ENCODE data around the gene YWHAG.

The YWHAG gene

GRCh38 chr7:76327610-76328009 is 31.2 kb downstream of the YWHAG start:
- peaks cover 69% of the 10 kb centered on the region for H4K20me1 ChIP-seq (ENCODE audit: insufficient read depth, low read length, poor library complexity, severe bottlenecking)
- no peaks in the 10 kb centered on the region for H3K9me3 ChIP-seq (ENCODE audit: insufficient read depth, low read depth, low read length)
- H2AFZ ChIP-seq (ENCODE audit: low read length): no peak overlapping the region
- H3K4me1 ChIP-seq (ENCODE audit: insufficient read depth, low read length, poor library complexity, severe bottlenecking): peaks cover 27% of the 10 kb centered on the region
- peaks cover 66% of the 10 kb centered on the region for H3K36me3 ChIP-seq (ENCODE audit: insufficient read depth, low read length)
- no peaks in the 10 kb centered on the region for H3K27me3 ChIP-seq (ENCODE audit: insufficient read depth, low read length, poor library complexity, severe bottlenecking)
- H3K79me2 ChIP-seq (ENCODE audit: insufficient read depth, low read length): peaks cover 74% of the 10 kb centered on the region
- H3F3A ChIP-seq (ENCODE audit: low read depth): peaks cover 17% of the 10 kb centered on the region
- no peaks in the 10 kb centered on the region for H3K9me2 ChIP-seq (replicated peaks; ENCODE audit: low read depth, low read length)
- TF ChIP-seq, protein P1, sequence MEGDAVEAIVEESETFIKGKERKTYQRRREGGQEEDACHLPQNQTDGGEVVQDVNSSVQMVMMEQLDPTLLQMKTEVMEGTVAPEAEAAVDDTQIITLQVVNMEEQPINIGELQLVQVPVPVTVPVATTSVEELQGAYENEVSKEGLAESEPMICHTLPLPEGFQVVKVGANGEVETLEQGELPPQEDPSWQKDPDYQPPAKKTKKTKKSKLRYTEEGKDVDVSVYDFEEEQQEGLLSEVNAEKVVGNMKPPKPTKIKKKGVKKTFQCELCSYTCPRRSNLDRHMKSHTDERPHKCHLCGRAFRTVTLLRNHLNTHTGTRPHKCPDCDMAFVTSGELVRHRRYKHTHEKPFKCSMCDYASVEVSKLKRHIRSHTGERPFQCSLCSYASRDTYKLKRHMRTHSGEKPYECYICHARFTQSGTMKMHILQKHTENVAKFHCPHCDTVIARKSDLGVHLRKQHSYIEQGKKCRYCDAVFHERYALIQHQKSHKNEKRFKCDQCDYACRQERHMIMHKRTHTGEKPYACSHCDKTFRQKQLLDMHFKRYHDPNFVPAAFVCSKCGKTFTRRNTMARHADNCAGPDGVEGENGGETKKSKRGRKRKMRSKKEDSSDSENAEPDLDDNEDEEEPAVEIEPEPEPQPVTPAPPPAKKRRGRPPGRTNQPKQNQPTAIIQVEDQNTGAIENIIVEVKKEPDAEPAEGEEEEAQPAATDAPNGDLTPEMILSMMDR (conservative IDR thresholded peaks at IDR 0.05; ENCODE audit: low read length): no peak
- TF ChIP-seq EZH2phosphoT487 (IDR thresholded peaks at IDR 0.05; ENCODE audit: borderline replicate concordance): no peak
- H3K9ac ChIP-seq (ENCODE audit: low read depth, low read length, poor library complexity, severe bottlenecking): peak overlapping the region; percentile 37
- peak overlapping the region; percentile 39 for H3K4me3 ChIP-seq (ENCODE audit: low read length, poor library complexity, severe bottlenecking)
- H3K4me2 ChIP-seq (ENCODE audit: low read depth, low read length, poor library complexity, severe bottlenecking): peak overlapping the region; percentile 68

GRCh38 chr7:76326646-76327233 is 32.1 kb downstream of the YWHAG start:
- Histone ChIP-seq H3K27me3 (ENCODE audit: insufficient read depth, low read length, poor library complexity, severe bottlenecking) (no peaks in the 10 kb centered on the region), H3K9me2 (replicated peaks; ENCODE audit: low read depth, low read length) (no peaks in the 10 kb centered on the region), H3K9ac (ENCODE audit: low read depth, low read length, poor library complexity, severe bottlenecking) (peak overlapping the region; percentile 21), H3F3A (ENCODE audit: low read depth) (peaks cover 17% of the 10 kb centered on the region), H4K20me1 (ENCODE audit: insufficient read depth, low read length, poor library complexity, severe bottlenecking) (peaks cover 60% of the 10 kb centered on the region), H3K4me3 (ENCODE audit: low read length, poor library complexity, severe bottlenecking) (peak overlapping the region; percentile 39), H3K36me3 (ENCODE audit: insufficient read depth, low read length) (peaks cover 66% of the 10 kb centered on the region), H3K4me1 (ENCODE audit: insufficient read depth, low read length, poor library complexity, severe bottlenecking) (peaks cover 27% of the 10 kb centered on the region), H3K4me2 (ENCODE audit: low read depth, low read length, poor library complexity, severe bottlenecking) (peak overlapping the region; percentile 68), H2AFZ (ENCODE audit: low read length) (no peak overlapping the region), H3K79me2 (ENCODE audit: insufficient read depth, low read length) (peaks cover 66% of the 10 kb centered on the region), H3K9me3 (ENCODE audit: insufficient read depth, low read depth, low read length) (no peaks in the 10 kb centered on the region)
- no peak for TF ChIP-seq EZH2phosphoT487 (IDR thresholded peaks at IDR 0.05; ENCODE audit: borderline replicate concordance)
- TF ChIP-seq, protein P1 (conservative IDR thresholded peaks at IDR 0.05; ENCODE audit: low read length): no peak

DNA sequence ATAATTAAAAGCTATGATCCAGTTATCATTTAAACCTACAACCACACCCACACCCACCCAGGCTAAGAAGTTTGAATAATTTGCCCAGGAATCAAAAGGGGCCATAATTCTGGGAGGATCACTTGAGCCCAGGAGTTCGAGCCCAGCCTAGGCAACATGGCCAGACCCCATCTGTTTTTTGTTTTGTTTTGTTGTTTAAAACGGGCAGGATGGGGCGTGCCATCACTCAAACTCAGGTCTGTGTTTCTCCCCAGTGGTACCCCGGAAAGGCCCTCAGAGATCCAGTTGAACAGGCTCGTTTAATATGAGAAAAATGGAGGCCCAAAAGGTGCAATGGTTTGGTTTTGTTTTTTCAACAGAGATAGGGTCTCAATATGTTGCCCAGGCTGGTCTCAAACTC is 33.0 kb downstream of the YWHAG start:
- no peaks in the 10 kb centered on the region for H3K9me3 ChIP-seq (ENCODE audit: insufficient read depth, low read depth, low read length)
- H2AFZ ChIP-seq (ENCODE audit: low read length): no peak overlapping the region
- peaks cover 27% of the 10 kb centered on the region for H3K4me1 ChIP-seq (ENCODE audit: insufficient read depth, low read length, poor library complexity, severe bottlenecking)
- H3K27me3 ChIP-seq (ENCODE audit: insufficient read depth, low read length, poor library complexity, severe bottlenecking): no peaks in the 10 kb centered on the region
- H3F3A ChIP-seq (ENCODE audit: low read depth): peaks cover 17% of the 10 kb centered on the region
- H3K79me2 ChIP-seq (ENCODE audit: insufficient read depth, low read length): peaks cover 56% of the 10 kb centered on the region
- no peak overlapping the region for H3K4me2 ChIP-seq (ENCODE audit: low read depth, low read length, poor library complexity, severe bottlenecking)
- peaks cover 62% of the 10 kb centered on the region for H3K36me3 ChIP-seq (ENCODE audit: insufficient read depth, low read length)
- H4K20me1 ChIP-seq (ENCODE audit: insufficient read depth, low read length, poor library complexity, severe bottlenecking): peaks cover 51% of the 10 kb centered on the region
- H3K9ac ChIP-seq (ENCODE audit: low read depth, low read length, poor library complexity, severe bottlenecking): no peak overlapping the region
- TF ChIP-seq, protein P1 (conservative IDR thresholded peaks at IDR 0.05; ENCODE audit: low read length): no peak
- no peak for TF ChIP-seq EZH2phosphoT487 (IDR thresholded peaks at IDR 0.05; ENCODE audit: borderline replicate concordance)
- no peaks in the 10 kb centered on the region for H3K9me2 ChIP-seq (replicated peaks; ENCODE audit: low read depth, low read length)
- no peak overlapping the region for H3K4me3 ChIP-seq (ENCODE audit: low read length, poor library complexity, severe bottlenecking)
